Neutrophil (primary cell): ENCODE data around the gene APOBEC3F.

Source experiments
- H3K27ac ChIP-seq: fragments of 200-600 bp; sonication (generic); 2 replicates; pipeline ENCODE4 v1.5.1; 2016; ENCODE audit warnings: mild to moderate bottlenecking, moderate library complexity
- H3K27me3 ChIP-seq: fragments of 200-600 bp; sonication (generic); 2 replicates; pipeline ENCODE4 v1.6.0; 2016; ENCODE audit warnings: mild to moderate bottlenecking
- H3K36me3 ChIP-seq: fragments of 200-600 bp; sonication (generic); 2 replicates; pipeline ENCODE4 v1.5.1; 2017
- H3K4me1 ChIP-seq, 2 experiments: fragments of 200-600 bp in 1 of 2; sonication (generic) in 1 of 2; 1 replicate in 1 of 2; 2 replicates in 1 of 2; pipeline versions ENCODE4 v1.5.1 to v1.6.1; 2013 to 2016; ENCODE audit warnings: low read depth in 1 of 2, low read length in 1 of 2, mild to moderate bottlenecking in 1 of 2, moderate library complexity in 1 of 2; ENCODE audit not compliant: control insufficient read depth in 1 of 2, insufficient read depth in 1 of 2
- H3K4me3 ChIP-seq, 2 experiments: fragments of 200-600 bp in 1 of 2; sonication (generic) in 1 of 2; 1 replicate in 1 of 2; 2 replicates in 1 of 2; pipeline ENCODE4 v1.5.1; 2013 to 2016; ENCODE audit warnings: low read depth in 1 of 2, low read length in 1 of 2, mild to moderate bottlenecking in 1 of 2, moderate library complexity in 1 of 2
- H3K9me3 ChIP-seq: fragments of 200-600 bp; sonication (generic); 2 replicates; pipeline ENCODE4 v1.5.1; 2016
- CTCF ChIP-seq: fragments of 200-600 bp; sonication (generic); IDR thresholded peaks from 2 replicates; pipeline ENCODE4 v1.5.1; 2016; ENCODE audit warnings: antibody characterized with exemption

APOBEC3F gene

GRCh38 chr22:39083212-39084165 is 42.8 kb downstream of the APOBEC3F start:
- no peak overlapping the region for H3K4me3 ChIP-seq
- peaks cover 0 to under 1% of the 10 kb centered on the region in 2 experiments for H3K4me1 ChIP-seq
- TF ChIP-seq CTCF = no peak
- peaks cover 53% of the 10 kb centered on the region for H3K36me3 ChIP-seq
- H3K27ac ChIP-seq = no peak overlapping the region
- no peaks in the 10 kb centered on the region for H3K27me3 ChIP-seq
- H3K9me3 ChIP-seq = no peaks in the 10 kb centered on the region

- H3K4me3 ChIP-seq = no peak overlapping the region
- TF ChIP-seq CTCF = no peak
- no peaks in the 10 kb centered on the region for H3K27me3 ChIP-seq
- peaks cover 53% of the 10 kb centered on the region for H3K36me3 ChIP-seq
- H3K9me3 ChIP-seq = no peaks in the 10 kb centered on the region
- H3K27ac ChIP-seq = no peak overlapping the region
- peaks cover 0 to 3% of the 10 kb centered on the region in 2 experiments for H3K4me1 ChIP-seq
Observed at GRCh38 chr22:39084666-39085065, 44.0 kb downstream of the APOBEC3F start.

DNA sequence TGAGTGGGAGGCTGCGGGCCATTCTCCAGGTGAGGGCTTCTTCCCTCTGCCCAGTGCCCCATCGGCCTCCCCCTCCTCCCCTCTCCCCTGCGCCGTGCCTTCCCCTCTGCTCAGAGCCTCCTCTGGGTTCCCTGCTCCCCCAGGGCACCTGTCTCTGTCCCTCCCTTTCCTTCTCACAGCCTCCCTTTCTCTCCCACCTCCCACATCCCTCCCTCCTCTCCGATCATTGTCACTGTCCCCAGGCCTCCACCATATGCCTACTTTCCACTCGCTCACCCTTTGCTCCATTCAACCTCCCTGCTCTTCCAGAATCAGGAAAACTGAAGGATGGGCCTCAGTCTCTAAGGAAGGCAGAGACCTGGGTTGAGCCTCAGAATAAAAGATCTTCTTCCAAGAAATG is 46.4 kb downstream of the APOBEC3F start:
- Histone ChIP-seq H3K9me3 (no peaks in the 10 kb centered on the region), H3K27ac (peak overlapping the region; percentile 5), H3K36me3 (peaks cover 30% of the 10 kb centered on the region), H3K27me3 (no peaks in the 10 kb centered on the region), H3K4me3 (no peak overlapping the region), H3K4me1 (peaks cover 23 to 27% of the 10 kb centered on the region in 2 experiments)
- TF ChIP-seq CTCF = no peak

DNA sequence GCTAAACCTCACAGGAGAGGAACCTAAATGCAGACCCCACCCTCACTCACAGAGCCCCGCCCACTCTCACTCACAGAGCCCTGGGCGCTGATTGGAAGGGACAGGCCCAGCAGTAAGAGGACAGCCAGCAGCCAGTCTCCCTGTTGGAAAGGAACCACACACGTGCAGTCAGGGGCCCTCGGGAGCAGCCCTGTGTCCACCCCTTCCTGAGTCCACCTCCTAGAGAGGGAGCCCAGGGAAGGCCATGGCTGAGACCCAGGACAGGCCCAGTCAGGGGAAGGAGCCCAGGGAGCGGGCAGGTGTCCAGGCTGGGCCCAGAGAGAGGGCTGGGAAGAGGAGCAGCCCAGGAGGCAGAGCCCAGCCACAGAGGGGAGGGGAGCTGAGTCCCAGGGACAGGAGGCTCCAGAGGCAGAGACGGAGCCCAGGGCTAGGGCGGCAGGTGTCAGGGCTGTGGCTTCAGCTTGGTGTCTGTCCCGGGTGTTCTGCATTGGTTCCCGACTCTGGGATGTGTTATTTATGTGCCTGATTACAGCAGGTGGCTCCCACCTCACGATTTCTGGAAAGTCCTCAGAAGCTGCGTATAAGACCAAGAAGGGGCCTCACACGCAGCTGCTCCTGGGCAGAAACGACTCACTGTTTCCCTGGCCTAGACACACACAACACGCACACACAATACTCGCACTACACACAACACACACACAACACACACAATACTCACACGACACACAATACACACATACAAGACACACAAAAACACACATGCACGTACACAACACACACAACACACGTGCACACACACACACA is 47.4 kb downstream of the APOBEC3F start:
- Histone ChIP-seq H3K27ac (peak overlapping the region; percentile 18), H3K4me1 (peaks cover 32 to 37% of the 10 kb centered on the region in 2 experiments), H3K4me3 (no peak overlapping the region), H3K36me3 (peaks cover 22% of the 10 kb centered on the region), H3K9me3 (no peaks in the 10 kb centered on the region), H3K27me3 (no peaks in the 10 kb centered on the region)
- no peak for TF ChIP-seq CTCF

DNA sequence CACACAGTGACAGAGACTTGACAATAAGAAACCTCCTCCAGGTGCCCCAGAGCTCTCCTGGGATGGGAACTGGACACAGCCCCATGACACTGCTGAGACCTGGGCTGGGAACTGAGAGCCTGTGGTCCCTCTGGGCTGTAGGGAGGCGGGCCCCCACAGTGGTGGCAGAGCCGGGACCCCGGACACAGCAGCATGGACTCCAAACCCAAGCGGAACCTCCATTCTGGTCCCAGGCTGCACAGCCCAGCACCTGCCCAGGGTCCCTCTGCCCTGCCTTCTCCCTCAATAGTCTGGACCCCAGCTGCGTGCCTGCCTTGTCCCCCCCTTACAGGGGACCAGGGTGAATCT is 48.0 kb downstream of the APOBEC3F start:
- H3K27me3 ChIP-seq = no peaks in the 10 kb centered on the region

More for the DNA sequence above, 48.0 kb downstream of the APOBEC3F start:
- Histone ChIP-seq H3K4me1 (peaks cover 38 to 40% of the 10 kb centered on the region in 2 experiments), H3K9me3 (no peaks in the 10 kb centered on the region), H3K36me3 (peaks cover 17% of the 10 kb centered on the region), H3K4me3 (no peak overlapping the region), H3K27ac (no peak overlapping the region)
- TF ChIP-seq CTCF = no peak
